GM18951 (cell line): ENCODE measurements around the gene MED27.

ENCODE experiments used
- POLR2A ChIP-seq: IDR thresholded peaks from 4 replicates; pipeline ENCODE4 v1.6.1; 2011; ENCODE audit warnings: mild to moderate bottlenecking; ENCODE audit not compliant: insufficient read length, insufficient read depth; ENCODE audit errors: extremely low read depth
- in situ Hi-C: fragments of 300-500 bp; cut with MboI; formaldehyde crosslinking; loops from one replicate; pipeline ENCODE4 v1.12.0; 2022; ENCODE audit warnings: low sequenced_read_pairs, mixed read lengths, inconsistent platforms; ENCODE audit not compliant: unreplicated experiment

Gene MED27

GRCh38 chr9:131835151-131835910 is 244.3 kb downstream of the MED27 start:
- in situ Hi-C loops = no loop called here
- no peak for TF ChIP-seq POLR2A

- TF ChIP-seq POLR2A = no peak
- in situ Hi-C loops = no loop called here
Observed at GRCh38 chr9:131834721-131835120, 244.9 kb downstream of the MED27 start.

DNA sequence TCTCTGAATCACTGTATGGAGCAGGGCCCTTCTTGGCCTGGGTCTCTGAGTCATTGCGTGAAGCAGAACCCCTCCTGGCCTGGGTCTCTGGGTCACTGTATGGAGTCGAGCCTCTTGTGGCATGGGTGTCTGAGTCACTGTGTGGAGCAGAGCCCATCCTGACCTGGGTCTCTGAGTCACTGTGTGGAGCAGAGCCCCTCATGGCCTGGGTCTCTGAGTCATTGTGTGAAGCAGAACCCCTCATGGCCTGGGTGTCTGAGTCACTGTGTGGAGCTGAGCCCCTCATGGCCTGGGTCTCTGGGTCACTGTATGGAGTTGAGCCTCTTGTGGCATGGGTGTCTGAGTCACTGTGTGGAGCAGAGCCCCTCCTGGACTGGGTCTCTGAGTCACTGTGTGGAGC is 245.8 kb downstream of the MED27 start:
- TF ChIP-seq POLR2A = no peak
- in situ Hi-C loops = no loop called here

- TF ChIP-seq POLR2A = no peak
- in situ Hi-C loops = no loop called here
Observed at GRCh38 chr9:131833083-131833482, 246.6 kb downstream of the MED27 start.

DNA sequence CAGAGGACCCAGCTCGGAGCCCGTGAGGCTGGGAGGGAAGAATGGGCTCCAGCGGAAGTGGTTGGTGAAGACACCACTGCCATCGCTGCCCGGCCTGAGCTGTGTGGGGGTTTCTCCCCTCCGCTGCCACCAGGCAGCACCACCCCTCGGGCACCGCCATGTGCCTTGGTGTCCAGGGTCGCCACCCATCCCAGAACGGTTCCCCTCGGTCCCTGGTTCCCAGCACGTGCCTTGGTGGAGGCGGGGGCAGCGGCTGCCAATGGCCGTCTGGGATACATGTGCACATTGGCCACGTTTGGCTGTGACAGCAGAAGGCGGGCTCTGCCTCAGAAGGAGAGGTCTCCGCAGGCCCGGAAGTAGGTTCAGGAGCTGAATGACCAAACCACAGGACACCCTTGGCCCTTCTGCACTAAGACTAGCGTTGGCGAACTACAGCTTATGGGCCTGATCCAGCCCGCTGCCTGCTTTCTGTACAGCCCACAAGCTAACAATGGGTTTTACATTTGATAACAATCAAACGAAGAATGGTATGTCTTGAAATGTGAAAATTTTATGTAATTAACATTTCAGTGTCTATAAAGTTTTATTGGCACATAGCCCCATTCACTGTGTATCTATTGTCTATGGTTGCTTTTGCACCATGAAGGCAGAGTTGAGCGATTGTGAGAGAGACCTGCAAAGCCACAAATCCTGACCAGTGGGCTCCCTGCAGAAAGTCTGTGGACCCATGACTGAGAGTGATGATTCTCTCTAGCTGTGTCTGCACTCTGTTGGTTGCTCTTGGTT is 248.1 kb downstream of the MED27 start:
- in situ Hi-C loops = no loop called here
- TF ChIP-seq POLR2A = no peak

DNA sequence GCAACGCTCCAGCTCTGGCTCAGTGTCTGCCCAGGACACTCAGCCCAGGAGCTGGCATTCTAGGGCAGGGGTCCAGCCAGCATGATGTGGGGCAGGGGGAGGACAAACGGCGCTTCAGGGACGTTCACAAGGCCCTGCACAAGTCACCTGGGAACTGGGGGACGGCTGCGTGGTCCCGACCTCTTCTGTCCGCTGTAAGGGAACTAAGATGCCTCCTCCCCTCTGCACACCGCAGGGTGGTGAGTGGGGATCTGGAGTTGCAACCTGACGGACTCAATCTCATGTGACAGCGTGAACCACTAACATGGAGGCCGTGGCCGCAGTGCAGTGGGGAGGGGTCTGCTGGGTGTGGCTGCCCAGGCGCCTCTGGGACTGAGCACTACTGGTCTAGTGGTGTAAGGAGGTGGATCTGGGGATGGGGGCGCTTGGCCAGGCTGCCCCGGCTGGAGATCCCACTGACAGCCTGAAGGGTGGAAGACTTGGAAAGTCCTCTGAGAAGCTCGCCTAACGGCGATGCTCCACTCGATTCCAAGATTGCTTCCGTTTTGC is 251.8 kb downstream of the MED27 start:
- in situ Hi-C loops = no loop called here
- no peak for TF ChIP-seq POLR2A

DNA sequence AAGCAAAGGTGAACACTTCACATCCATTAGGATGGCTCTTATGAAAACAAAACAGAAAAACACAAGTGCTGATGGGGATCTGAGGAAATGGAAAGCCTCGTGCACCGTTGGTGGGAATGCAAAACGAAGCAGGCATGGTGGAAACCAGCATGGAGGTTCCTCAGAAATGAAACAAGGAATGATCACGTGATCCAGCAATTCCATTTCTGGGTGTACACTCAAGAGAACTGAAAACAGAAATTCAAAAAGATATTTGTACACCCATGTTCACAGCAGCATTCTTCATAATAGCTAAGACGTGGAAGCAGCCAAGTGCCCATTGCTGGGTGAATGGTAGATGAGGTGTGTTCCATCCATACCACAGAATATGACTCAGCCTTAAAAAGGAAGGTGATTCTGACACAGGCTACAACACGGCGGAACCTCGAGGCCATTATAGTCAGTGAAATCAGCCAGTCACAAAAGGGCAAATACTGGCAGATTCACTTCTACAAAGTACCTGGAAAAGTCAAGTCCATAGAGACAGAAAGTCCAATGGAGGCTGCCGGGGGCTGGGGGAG is 252.6 kb downstream of the MED27 start:
- TF ChIP-seq POLR2A = no peak
- in situ Hi-C loops = no loop called here

DNA sequence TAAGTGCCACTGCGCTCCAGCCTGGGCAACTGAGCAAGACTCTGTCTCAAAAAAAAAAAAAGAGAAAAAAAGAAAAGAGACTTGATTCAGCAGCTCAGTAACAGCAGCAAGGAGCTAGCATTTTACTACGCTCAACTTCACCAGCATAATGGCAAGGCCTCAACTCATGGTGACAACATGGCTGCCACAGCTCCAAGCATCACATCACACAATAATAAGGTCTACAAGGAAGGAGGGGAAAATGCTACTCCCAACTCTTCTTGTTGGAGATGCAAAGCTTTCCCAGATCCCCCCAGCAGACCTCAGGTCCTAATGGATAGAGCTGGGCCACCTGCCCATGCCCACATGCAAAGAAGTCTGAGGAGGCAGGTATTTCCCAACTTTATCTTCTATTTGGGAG is 253.6 kb downstream of the MED27 start:
- TF ChIP-seq POLR2A = no peak
- in situ Hi-C loops = no loop called here

GRCh38 chr9:131824953-131825495 is 254.6 kb downstream of the MED27 start:
- in situ Hi-C loops = no loop called here
- no peak for TF ChIP-seq POLR2A

- TF ChIP-seq POLR2A = no peak
Observed at GRCh38 chr9:131824155-131824594, 255.5 kb downstream of the MED27 start.

DNA sequence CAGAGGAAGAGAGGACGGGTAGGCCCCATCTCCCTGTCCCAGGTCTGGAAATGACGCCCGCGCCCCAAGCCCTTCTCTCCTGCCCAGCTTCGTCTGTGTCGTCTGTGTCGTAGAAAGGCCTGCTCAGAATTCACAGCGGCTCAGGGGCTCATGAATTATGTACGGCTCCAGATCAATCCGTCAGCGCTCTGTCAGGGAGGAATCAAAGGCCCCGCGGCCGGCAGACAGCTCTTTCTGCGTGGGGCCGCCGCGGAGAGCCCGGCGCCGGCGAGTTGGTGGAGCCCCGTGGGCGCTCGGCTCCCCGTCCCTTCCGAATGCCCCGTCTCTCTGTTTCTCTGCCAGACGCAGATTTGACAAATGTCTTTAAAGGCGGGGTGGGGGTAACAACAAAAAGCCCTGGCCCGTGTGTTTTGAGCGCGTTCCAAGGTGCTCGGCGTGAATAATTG is 255.9 kb downstream of the MED27 start:
- in situ Hi-C loops = no loop called here

More at GRCh38 chr9:131824155-131824594, 255.5 kb downstream of the MED27 start:
- in situ Hi-C loops = no loop called here

GRCh38 chr9:131818089-131818488 is 261.6 kb downstream of the MED27 start:
- in situ Hi-C loops = no loop called here
- TF ChIP-seq POLR2A = no peak

More for the DNA sequence above, 255.9 kb downstream of the MED27 start:
- no peak for TF ChIP-seq POLR2A

DNA sequence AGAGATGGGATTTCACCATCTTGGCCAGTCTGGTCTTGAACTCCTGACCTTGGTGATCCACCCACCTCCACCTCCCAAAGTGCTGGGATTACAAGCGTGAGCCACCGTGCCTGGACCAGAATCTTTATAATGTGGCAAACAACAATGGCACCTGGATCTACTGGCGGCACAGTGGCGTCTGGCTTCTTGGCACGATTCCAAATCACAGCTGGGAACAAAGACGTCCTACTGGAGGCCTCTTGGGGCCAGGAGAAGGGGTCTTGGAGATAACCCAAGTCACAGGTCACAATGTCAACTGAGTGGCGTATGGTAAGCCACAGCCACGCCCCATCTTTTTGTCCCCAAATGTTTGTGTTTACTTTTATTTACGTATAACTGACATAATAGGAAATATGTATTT is 262.0 kb downstream of the MED27 start:
- no peak for TF ChIP-seq POLR2A
- in situ Hi-C loops = no loop called here
